KOPT-K1 (cell line): Measurements from ENCODE around the gene B3GNT7.
"Not testable (repeated sequence)": the region's sequence is repeated elsewhere in the genome, so short reads cannot be mapped to it uniquely, and the experiment has no call there.

Experiments
- H3K27ac ChIP-seq: fragments of 200-600 bp; sonication (generic); 2 replicates; pipeline ENCODE4 v1.5.1; 2016; ENCODE audit warnings: antibody characterized with exemption, mild to moderate bottlenecking, low read depth, low read length; ENCODE audit not compliant: poor library complexity, severe bottlenecking
- H3K36me3 ChIP-seq: fragments of 200-600 bp; sonication (generic); 2 replicates; pipeline ENCODE4 v1.5.1; 2017; ENCODE audit warnings: antibody characterized with exemption, mild to moderate bottlenecking, low read length, moderate library complexity; ENCODE audit not compliant: insufficient read depth
- H3K9me3 ChIP-seq: fragments of 200-600 bp; sonication (generic); 2 replicates; pipeline ENCODE4 v1.5.1; 2017; ENCODE audit warnings: antibody characterized with exemption, low read length, mild to moderate bottlenecking; ENCODE audit not compliant: insufficient read depth, poor library complexity, severe bottlenecking

B3GNT7 gene

DNA sequence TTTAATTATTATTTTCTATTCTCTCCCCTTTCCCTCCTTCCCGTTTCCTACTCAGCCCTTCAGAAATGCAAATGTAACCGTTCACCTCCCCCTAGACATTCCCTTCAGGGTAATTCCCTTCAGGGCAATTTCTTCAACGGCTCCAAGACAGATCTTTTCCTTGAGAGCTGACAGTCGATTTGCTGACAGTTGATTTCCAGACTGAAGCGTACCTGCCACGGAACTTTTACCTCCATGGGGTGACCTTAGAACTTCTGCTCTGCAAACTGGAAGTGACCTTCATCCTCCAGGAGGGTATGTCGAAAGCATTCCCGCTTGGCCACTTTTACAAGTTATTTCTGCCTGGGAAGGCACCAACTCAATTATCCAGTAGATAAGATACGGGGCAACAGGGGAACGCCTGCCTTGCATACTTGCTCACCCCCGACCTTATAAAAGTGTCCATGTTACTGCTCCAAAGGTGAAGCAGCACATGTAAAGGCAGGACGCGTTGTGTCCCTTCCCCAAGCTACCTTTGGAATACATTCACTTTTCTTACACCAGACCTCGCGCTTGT, 18.5 kb downstream of the B3GNT7 start:
- Histone ChIP-seq H3K9me3 (peaks cover 18% of the 10 kb centered on the region), H3K36me3 (no peaks in the 10 kb centered on the region), H3K27ac (no peak overlapping the region)

DNA sequence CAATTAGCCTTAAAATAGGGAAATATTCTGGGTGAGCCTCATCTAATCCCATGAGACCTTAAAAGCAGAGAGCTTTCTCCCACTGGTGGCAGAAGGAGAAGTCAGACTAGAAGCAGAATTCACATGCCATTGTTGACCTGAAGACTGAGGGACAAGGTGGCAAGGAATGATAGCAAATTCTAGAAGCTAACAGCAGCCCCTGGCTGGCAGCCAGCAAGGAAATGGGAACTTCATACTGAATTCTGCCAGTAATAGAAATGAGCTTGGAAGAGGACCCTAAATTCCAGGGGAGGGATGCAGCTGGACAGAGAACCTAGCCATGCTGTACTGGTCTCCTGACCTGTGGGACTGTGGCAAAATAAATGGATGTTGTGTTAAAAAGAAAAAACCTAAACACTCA, 19.5 kb downstream of the B3GNT7 start:
- Histone ChIP-seq H3K27ac (no peak overlapping the region), H3K9me3 (peaks cover 16% of the 10 kb centered on the region), H3K36me3 (no peaks in the 10 kb centered on the region)

GRCh38 chr2:231418820-231419640, 23.5 kb downstream of the B3GNT7 start:
- H3K36me3 ChIP-seq: no peaks in the 10 kb centered on the region
- no peaks in the 10 kb centered on the region for H3K9me3 ChIP-seq

DNA sequence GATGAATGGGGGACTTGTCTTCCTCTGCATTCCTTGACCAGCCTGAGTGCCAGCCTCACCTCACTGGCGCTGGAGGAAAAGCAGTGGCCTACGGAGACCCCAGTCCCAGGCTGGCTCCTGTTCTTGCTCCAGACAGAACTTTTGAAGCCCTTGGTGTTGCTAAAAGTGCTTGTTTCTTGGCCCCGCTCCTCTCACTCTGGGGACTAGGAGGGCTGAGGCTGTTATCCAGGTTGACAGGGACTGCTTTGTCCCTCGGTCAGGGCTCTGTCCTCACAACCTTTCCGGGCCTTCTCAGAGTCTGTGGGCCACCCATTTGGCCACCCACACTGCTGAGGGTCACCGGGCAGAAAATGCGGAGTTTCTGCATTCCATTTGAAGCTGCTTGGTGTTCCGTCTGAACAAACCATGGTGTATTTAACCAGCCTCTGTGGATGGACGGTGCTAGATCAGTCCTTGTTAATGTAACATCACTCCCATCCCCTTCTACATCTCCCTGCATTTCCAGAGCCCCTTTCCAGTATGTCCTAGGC, 25.6 kb downstream of the B3GNT7 start:
- Histone ChIP-seq H3K36me3 (no peaks in the 10 kb centered on the region), H3K27ac (no peak overlapping the region), H3K9me3 (no peaks in the 10 kb centered on the region)

More at GRCh38 chr2:231418820-231419640, 23.5 kb downstream of the B3GNT7 start:
- no peak overlapping the region for H3K27ac ChIP-seq

GRCh38 chr2:231422056-231422455, 26.5 kb downstream of the B3GNT7 start:
- Histone ChIP-seq H3K27ac (no peak overlapping the region), H3K9me3 (no peaks in the 10 kb centered on the region), H3K36me3 (no peaks in the 10 kb centered on the region)

DNA sequence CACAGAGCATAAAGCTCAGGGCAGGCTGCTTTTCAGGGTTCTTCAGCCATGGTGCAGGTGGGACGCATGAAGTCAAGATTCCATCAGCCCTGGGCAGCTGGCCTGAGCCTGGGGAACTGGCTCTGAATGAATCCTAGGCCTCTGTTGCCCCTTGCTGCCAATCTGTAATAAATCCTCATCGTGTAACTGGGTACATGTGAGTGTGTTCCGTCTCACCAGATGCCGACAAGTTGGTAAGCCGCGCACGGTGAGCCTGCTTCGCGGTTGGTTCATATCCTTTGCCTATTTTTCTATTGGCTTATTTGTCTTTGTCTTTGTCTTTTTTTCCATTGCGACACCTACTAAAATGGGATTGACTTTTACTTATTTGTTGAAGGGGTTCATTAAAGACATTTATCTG, 27.7 kb downstream of the B3GNT7 start:
- Histone ChIP-seq H3K36me3 (no peaks in the 10 kb centered on the region), H3K27ac (no peak overlapping the region), H3K9me3 (no peaks in the 10 kb centered on the region)

DNA sequence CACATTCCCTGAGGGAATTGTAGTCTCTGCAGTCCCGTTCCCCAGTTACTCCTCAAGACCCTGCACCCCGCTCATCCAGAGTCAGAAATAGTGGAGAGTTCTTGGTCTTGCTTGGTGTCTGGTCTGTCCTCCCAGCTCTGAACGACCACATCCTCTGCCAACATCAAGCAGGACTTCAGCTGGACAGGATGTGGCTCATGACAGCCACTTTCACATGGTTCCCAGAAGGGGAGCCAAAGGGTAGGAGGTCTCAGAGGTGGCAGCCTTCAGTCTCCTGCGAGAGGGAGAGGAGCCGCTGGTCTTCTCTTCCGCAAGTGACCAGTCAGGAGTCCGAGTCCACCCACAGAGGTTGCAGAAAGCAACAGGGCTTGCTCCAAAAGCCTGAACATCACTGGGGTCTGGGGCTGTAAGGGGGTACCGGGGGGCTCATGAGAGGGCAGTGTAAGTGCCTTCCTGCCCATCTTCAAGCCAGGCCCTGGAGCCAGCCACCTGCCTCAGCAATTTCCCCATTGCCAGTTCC, 29.8 kb downstream of the B3GNT7 start:
- Histone ChIP-seq H3K27ac (no peak overlapping the region), H3K36me3 (no peaks in the 10 kb centered on the region), H3K9me3 (no peaks in the 10 kb centered on the region)

DNA sequence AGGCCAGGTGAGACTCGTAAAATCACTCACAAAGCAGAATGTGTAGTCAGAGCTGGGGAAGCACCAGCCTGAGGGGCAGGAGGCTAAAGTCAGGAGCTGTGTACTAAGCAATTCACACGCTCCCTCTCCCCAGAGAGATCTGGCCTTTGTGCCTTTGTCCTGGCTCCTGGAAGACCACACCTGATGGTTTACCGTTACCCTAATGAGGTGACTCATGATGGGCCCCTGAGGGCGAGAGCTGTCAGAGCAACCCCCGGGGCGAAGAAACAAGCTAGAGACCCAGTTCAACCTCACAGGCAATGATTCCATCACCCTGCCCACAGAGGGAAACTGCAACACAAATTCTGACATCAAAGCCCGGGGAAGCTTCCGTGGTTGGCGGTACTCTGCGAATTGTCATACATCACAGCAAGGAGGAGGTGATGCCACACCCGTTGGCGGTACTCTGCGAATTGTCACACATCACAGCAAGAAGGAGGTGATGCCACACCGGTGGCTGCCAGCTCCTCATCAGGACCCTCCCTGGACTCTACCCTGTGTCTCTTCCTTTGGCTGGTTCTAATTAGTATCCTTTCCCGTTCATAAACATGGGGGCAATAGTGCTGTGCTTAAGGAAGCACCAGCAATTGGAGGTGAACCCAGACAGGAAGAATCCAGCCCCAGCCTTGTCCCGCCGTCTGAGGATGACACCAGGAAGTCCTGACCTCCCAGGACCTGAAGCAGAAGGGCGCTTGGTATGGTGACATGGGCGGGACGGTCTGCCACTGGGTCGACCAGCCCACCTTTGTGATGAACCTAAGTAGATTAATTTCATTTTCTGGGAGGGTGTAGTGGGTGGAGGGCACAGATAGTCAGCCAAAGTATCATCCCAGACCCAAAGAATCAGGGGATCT, 30.5 kb downstream of the B3GNT7 start:
- H3K36me3 ChIP-seq: no peaks in the 10 kb centered on the region
- H3K9me3 ChIP-seq: no peaks in the 10 kb centered on the region
- H3K27ac ChIP-seq: no peak overlapping the region

GRCh38 chr2:231427116-231427515, 31.6 kb downstream of the B3GNT7 start:
- H3K27ac ChIP-seq: no peak overlapping the region
- H3K9me3 ChIP-seq: no peaks in the 10 kb centered on the region
- no peaks in the 10 kb centered on the region for H3K36me3 ChIP-seq

- no peaks in the 10 kb centered on the region for H3K36me3 ChIP-seq
- H3K9me3 ChIP-seq: no peaks in the 10 kb centered on the region
- no peak overlapping the region for H3K27ac ChIP-seq
Measured at GRCh38 chr2:231429152-231429551, 33.6 kb downstream of the B3GNT7 start.

- Histone ChIP-seq H3K27ac (no peak overlapping the region), H3K9me3 (no peaks in the 10 kb centered on the region), H3K36me3 (no peaks in the 10 kb centered on the region)
Measured at GRCh38 chr2:231429901-231430300, 34.4 kb downstream of the B3GNT7 start.

GRCh38 chr2:231430437-231430836, 34.9 kb downstream of the B3GNT7 start:
- not testable (repeated sequence) for H3K27ac ChIP-seq, H3K36me3 ChIP-seq, H3K9me3 ChIP-seq

- Histone ChIP-seq H3K36me3 (no peaks in the 10 kb centered on the region), H3K9me3 (no peaks in the 10 kb centered on the region), H3K27ac (no peak overlapping the region)
Measured at GRCh38 chr2:231431606-231432005, 36.1 kb downstream of the B3GNT7 start.

DNA sequence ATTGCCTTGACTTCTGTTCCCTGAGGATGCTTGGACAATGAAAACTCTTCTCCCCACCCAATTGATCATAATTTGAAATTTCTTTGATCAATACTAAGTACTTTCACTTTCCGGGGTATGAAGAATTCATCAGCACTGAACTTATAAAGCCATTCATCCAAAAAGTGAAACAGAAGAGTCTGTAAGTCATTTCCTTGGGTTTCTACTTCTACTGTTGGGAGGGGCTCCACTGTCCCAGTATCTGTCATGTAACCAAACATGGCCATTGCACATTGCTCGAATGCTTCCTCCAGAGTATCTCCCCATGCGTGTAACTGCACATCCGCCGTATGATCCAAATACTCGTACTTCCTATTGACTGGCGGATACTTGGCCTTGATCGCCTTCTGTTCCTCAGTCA, 38.5 kb downstream of the B3GNT7 start:
- no peak overlapping the region for H3K27ac ChIP-seq
- H3K9me3 ChIP-seq: no peaks in the 10 kb centered on the region
- H3K36me3 ChIP-seq: no peaks in the 10 kb centered on the region

DNA sequence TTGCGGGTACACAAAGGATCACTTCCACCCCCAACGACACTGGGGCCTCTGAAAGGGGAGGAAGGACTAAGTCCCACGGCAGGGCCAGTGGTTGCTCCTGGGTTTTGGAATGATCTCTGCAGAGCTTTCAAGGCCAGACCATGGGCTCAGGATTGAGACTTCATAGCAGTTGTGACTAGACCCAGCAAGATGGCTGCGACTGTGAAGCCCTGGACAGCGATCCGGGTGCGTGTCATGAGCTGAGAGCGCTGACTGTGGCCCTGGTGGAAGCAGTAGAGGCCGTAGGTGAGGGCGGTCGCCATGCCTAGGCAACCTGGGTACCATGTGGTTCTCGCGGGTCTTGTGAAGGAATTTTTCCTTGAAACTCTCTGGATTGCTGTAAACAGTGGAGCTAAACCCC, 41.4 kb downstream of the B3GNT7 start:
- no peaks in the 10 kb centered on the region for H3K9me3 ChIP-seq
- H3K36me3 ChIP-seq: no peaks in the 10 kb centered on the region
- no peak overlapping the region for H3K27ac ChIP-seq
